ENCODE data around the gene STARD5. TPM values are rescaled to one million over a fixed set of nuclear protein-coding genes. Genes with fewer than 3 reads are reported as not detected.

The STARD5 gene
- polyA plus RNA-seq, 3 donors: 1.2 to 3.8 (median 2.3) TPM

DNA sequence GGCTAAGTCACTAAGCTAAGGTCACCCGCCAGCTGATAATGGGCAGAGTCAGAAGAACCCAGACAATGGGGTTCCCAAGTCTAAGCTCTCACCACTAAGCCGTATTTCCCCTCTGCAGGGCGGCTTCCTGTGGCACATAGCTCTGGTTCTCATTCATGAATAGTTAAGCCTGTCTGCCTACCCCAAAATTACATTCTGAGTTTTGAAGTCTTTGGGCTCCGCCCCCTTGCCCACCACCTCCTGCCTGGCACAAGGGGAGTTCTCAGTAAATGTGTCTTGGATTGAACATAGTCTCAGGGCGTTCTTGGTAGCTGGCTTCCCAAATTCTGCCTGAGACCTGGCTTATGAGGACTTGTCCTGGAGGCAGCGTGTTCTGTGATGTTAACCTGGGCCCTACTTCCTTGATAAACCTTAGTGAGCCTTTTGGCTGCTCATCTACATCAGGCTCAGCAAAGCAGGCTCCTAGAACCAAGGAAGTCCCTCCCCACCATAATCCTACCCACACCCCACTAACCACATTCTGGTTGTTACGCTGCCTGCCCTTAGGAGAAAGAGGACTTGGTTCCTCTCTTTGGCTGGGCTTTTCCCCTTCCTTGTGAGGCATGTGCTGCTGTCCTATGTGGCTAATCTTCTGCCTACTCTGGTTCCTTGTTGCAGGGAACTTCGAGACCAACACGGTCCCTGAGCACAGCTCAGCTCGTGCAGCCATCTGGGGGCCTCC lies 54.9 kb downstream of the STARD5 start:
- no peak overlapping the region for H3K27ac ChIP-seq (ENCODE audit: low read depth, low read length)
- WGBS, 3 donors: 73 to 90% (median 79%) methylated on average over 10 of the region's 10 CpGs

DNA sequence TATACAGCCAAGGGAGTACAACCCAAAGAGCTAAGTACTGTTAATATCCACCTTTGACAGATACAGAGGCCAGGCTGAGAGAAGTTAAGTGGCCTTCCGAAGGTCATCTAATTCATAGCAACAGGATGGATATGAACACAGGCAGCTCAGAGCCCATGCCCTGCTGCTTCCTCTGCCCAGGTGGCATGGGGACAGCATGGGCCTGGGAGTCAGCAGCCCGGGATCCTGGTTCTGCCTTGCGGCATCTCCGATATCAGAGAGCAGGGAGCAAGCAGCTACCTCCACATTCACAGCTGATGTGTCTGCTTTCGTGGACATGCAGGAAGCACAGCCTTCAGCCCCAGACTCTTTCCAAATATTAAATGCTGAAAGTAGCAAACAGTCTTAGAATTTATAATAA lies 55.6 kb downstream of the STARD5 start:
- 88 to 95% (median 93%) methylated on average over 5 of the region's 5 CpGs for WGBS, 3 donors
- no peak overlapping the region for H3K27ac ChIP-seq (ENCODE audit: low read depth, low read length)

DNA sequence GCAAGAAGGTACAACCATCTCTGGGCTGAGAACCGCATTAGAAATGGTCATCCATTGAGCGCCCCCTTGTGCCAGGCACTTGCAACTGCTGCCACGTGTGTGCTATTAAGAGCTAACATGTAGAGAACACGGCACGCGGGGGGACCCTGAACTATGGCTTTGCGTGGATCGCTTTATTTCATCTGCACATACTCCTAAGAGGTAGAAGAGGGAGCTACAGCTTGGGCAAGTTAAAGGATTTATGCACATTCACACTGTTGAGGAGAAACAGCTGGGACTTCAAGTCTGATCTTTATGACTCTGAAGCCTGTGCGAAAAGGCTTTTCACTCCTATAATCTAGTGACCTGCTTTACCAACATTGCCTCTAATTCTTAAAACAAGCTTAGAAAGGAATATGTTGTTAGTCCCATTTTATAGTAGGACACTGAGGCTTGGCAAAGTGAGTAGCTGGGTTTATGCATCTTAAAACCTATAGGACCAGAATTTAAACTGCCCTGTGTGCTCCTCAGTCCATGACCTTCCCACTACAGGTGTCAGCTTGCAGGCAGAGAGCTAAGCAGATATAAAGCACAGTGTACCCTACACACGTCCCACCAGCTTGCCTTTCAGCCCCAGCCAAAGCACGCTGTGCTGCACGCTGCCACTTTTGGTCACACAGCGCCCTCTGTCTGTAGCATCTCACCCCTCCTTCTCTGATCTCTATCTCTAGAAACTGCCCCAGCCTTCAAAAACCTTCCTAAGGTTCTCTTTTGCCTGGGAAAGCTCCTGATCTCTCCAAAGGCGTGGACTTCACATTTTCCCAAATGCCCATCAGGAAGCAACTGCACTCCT lies 57.8 kb downstream of the STARD5 start:
- 5 to 8% (median 5%) methylated on average over 14 of the region's 14 CpGs for WGBS, 3 donors
- no peak overlapping the region for H3K27ac ChIP-seq (ENCODE audit: low read depth, low read length)

DNA sequence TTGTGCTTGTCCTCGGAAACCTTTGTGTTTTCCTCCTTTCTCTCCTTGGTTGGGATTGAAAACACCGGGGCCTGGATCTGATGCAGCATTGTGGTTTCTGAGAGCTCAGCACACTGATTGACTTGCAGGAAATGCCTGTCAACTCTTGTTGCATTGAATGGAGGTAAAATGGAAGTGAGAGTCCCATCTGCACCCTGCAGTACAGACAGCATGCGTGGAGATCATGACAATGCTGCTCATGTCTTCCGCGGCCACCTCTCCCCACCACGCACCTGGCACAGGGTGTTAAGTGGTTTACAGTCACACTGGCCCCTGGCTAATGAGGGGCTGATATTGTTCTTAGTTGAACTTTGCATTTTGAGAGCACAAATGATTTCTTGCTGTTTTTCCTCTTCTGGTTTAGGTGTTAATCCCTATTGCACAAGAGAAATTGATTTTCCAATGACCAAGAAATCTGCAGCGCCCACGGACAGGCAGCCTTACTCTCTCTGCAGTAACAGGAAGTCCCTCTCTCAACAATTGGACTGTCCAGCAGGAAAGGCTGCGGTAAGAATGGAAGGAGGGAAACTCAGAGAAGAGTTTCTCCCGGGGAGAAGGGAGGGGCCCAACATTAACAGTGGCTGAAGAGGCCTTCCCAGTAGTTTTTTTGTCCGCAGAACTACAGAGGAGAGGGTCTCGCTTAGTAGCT lies 58.5 kb downstream of the STARD5 start:
- no peak overlapping the region for H3K27ac ChIP-seq (ENCODE audit: low read depth, low read length)
- 32 to 41% (median 39%) methylated on average over 12 of the region's 12 CpGs for WGBS, 3 donors

DNA sequence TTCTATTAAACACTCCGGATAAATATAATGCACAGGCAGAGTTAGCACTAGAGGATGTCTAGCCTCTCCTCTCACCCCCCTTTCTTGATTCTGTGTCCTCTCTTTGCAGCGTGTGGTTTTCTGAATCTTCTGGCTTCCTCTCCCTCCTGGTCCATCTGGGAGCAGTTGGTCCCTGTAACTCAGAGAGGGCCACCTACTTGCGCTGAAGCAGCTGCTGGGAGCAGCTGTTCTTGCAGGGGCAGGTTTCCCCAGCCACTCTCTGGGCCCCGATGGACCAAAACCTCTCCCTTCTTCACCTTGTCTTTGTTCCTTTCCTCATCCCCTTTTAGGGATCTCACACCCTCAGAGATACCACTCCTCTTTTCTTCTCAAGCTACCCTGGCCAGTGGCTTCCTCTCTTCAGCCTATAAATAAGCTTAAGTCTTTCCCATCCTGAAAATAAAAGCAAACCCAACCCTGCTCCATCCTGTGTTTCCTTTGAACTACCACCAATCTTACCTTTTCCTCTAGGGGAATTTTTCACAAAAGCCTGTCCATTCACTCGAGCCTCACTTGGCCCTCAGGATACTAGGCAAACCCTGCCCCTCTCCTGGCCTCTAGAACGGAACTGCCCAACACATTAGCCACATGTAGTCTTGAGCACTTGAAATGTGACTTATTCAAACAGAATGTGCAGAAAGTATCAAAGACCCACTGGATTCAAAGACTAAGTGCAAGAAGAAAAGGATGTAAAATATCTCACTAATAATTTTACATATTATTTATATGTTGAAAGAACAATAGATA lies 59.7 kb downstream of the STARD5 start:
- 86 to 89% (median 88%) methylated on average over 6 of the region's 6 CpGs for WGBS, 3 donors
- no peak overlapping the region for H3K27ac ChIP-seq (ENCODE audit: low read depth, low read length)

DNA sequence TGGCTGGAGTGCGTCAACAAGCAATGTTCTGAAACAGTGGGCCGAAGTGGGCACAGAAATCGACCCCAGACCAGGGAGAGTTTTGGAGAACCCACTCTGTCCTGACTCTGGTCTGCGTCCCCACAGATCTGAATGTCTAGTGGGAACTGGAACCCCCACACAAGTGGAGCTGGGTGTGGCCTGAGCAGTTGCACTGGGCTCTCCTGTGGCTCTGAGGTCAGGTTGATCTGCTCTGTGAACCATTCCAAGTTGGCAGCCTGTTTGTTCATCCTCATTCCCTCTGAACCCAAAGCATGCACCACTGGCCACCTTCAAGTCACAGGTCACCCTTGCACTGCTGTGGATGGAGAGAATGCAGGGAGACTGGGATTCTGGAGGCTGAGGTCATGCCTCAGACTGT lies 60.5 kb downstream of the STARD5 start:
- no peak overlapping the region for H3K27ac ChIP-seq (ENCODE audit: low read depth, low read length)
- WGBS, 3 donors: 82 to 90% (median 90%) methylated on average over 4 of the region's 4 CpGs

DNA sequence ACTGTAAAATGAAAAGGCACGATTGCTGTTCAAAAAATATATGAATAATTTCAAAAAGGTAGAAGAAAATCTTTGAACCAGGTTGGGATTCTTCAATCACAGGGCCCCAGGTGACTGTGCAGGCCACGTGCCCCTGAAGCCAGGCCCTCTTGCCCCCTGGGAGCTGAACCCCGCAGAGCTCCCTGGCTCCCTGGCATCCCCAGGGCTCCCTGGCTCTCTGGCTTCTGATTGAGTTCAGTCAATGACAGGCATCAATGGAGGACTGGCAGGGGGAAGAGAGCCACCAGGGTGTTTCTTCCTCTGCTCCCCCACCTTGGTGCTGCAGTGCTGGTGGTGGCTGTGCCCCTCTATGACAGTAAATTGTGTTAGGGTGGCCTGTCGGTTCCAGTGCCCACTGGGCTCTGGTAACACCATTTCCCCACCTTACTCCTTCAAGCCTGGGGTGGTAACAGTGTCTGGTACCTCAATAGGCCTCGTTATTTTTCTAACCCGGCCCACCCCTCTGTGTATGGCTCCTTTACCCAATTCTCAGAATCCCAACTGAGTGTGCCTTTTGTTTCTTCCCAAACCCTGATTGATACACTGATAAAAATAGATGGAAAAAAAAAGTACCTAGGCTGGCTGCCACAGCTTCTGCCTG lies 62.6 kb downstream of the STARD5 start:
- H3K27ac ChIP-seq (ENCODE audit: low read depth, low read length): no peak overlapping the region
- 69 to 85% (median 76%) methylated on average over 6 of the region's 6 CpGs for WGBS, 3 donors

DNA sequence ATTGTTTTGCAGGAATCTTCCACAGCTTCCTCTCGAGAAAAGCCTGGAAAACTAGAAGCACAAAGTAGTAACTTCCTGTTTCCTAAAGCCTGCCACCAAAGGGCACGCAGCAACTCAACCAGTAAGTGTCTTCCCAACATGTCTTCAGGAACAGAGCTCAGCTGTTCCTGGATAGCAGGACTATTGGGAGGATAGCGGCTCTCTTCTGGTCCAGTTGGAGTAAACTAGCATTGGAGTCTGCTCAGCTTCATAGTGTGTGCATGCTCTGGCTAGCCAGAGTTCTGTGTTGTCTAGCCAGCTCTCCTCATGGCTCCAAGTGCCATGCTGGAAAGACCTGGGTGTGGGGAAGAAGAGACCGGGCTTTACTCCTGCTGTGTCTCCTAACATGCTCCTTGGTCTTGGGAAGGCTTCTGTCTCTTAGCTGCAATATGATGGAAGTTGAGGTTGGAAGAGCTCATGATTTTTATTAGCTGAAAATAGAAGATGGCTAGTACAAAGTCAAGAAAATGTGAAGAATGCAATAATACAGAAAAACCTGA lies 64.1 kb downstream of the STARD5 start:
- H3K27ac ChIP-seq (ENCODE audit: low read depth, low read length): no peak overlapping the region
- 65 to 74% (median 73%) methylated on average over 4 of the region's 4 CpGs for WGBS, 3 donors

Other genes starting within 250 kb of the STARD5 start
- gene CFAP161, start 189.9 kb downstream of the STARD5 start, polyA plus RNA-seq: under 1 TPM; 0.03 to 0.56 (median 0.42) TPM
- gene IL16, start 127.3 kb downstream of the STARD5 start, polyA plus RNA-seq: 10 to 100 TPM in 1 of 3 donors, 1 to 10 TPM in 2; 2.4 to 12.6 (median 9.3) TPM
- under 1 TPM in 1 of 3 donors, not detected in 2; 0.01 TPM for gene TMC3, start 50.1 kb upstream of the STARD5 start, polyA plus RNA-seq